Immature natural killer cell (primary cell): ENCODE results near the gene NHSL2. TPM values are rescaled to one million over a fixed set of nuclear protein-coding genes. Genes with fewer than 3 reads are reported as not detected.
"Not testable (repeated sequence)": the region's sequence is repeated elsewhere in the genome, so short reads cannot be mapped to it uniquely, and the experiment has no call there.

Experiments used
- DNase-seq, 3 donors: peaks; one replicate each; pipeline ENCODE4 v3.0.0; 2022; ENCODE audit warnings: mixed read lengths in 1 of 3
- H3K27ac Mint-ChIP-seq, 6 donors: one replicate each; pipeline ENCODE4 v1.8.0; 2020; ENCODE audit warnings: mixed read lengths in 6 of 6, mild to moderate bottlenecking in 5 of 6, inconsistent platforms in 4 of 6, moderate library complexity in 3 of 6
- H3K27me3 Mint-ChIP-seq, 3 donors: one replicate each; pipeline ENCODE4 v1.8.0; 2020 to 2021; ENCODE audit warnings: low read depth in 3 of 3, mild to moderate bottlenecking in 3 of 3, mixed read lengths in 3 of 3, moderate library complexity in 3 of 3, inconsistent platforms in 1 of 3
- H3K36me3 Mint-ChIP-seq, 3 donors: one replicate each; pipeline ENCODE4 v1.8.0; 2020; ENCODE audit warnings: mixed read lengths in 3 of 3, inconsistent platforms in 2 of 3, mild to moderate bottlenecking in 2 of 3
- H3K4me1 Mint-ChIP-seq, 2 donors: one replicate each; pipeline ENCODE4 v1.8.0; 2020; ENCODE audit warnings: inconsistent platforms in 2 of 2, mild to moderate bottlenecking in 2 of 2, mixed read lengths in 2 of 2, moderate library complexity in 1 of 2
- H3K4me3 Mint-ChIP-seq, 5 donors: one replicate each; pipeline ENCODE4 v1.8.0; 2020; ENCODE audit warnings: mild to moderate bottlenecking in 5 of 5, mixed read lengths in 5 of 5, inconsistent platforms in 3 of 5, moderate library complexity in 3 of 5
- H3K9me3 Mint-ChIP-seq, 6 donors: one replicate each; pipeline ENCODE4 v1.8.0; 2020; ENCODE audit warnings: mild to moderate bottlenecking in 6 of 6, mixed read lengths in 6 of 6, inconsistent platforms in 4 of 6, moderate library complexity in 3 of 6
- polyA plus RNA-seq, 3 donors: library from polyadenylated mRNA; unstranded; fragments of 300-500 nt; fragmentation: Illumina TruSeq; gene quantifications; one replicate each; pipeline ENCODE4 v1.2.3, GENCODE V29; 2021

Gene NHSL2
- polyA plus RNA-seq, 3 donors from 2014 or later = 10.2 to 29.0 (median 10.6) TPM

- DNase-seq = no peak
- Mint-ChIP-seq H3K9me3 (peaks cover 0 to 2% (median 0%) of the 10 kb centered on the region in 6 donors), H3K36me3 (peaks cover 0 to 12% (median 12%) of the 10 kb centered on the region in 3 donors), H3K27ac (peak overlapping the region in 4 of 6 donors; percentile 13 to 69 (median 24)), H3K4me1 (peaks cover 4 to 14% of the 10 kb centered on the region in 2 donors), H3K27me3 (peaks cover 2 to 10% (median 4%) of the 10 kb centered on the region in 3 donors), H3K4me3 (no peak overlapping the region)
Measured at GRCh38 chrX:72142094-72142793, 231.6 kb downstream of the NHSL2 start.

- H3K4me3 Mint-ChIP-seq = no peak overlapping the region
- peaks cover 4 to 14% of the 10 kb centered on the region in 2 donors for H3K4me1 Mint-ChIP-seq
- H3K9me3 Mint-ChIP-seq = peaks cover 0 to 2% (median 0%) of the 10 kb centered on the region in 6 donors
- peaks cover 2 to 14% (median 4%) of the 10 kb centered on the region in 3 donors for H3K27me3 Mint-ChIP-seq
- H3K36me3 Mint-ChIP-seq = peaks cover 0 to 12% (median 12%) of the 10 kb centered on the region in 3 donors
- DNase-seq = no peak
- peak overlapping the region in 4 of 6 donors; percentile 13 to 65 (median 39) for H3K27ac Mint-ChIP-seq
Measured at GRCh38 chrX:72142794-72143608, 232.4 kb downstream of the NHSL2 start.

GRCh38 chrX:72143609-72143907 is 232.9 kb downstream of the NHSL2 start:
- Mint-ChIP-seq H3K36me3 (peaks cover 0 to 12% (median 12%) of the 10 kb centered on the region in 3 donors), H3K27ac (peak overlapping the region in 2 of 6 donors; percentile 54 to 65), H3K4me3 (no peak overlapping the region), H3K4me1 (peaks cover 4 to 14% of the 10 kb centered on the region in 2 donors), H3K27me3 (peaks cover 3 to 16% (median 4%) of the 10 kb centered on the region in 3 donors), H3K9me3 (peaks cover 0 to 2% (median 0%) of the 10 kb centered on the region in 6 donors)
- DNase-seq = no peak

GRCh38 chrX:72145181-72145580 is 234.5 kb downstream of the NHSL2 start:
- H3K36me3 Mint-ChIP-seq = peaks cover 0 to 12% (median 6%) of the 10 kb centered on the region in 3 donors
- no peaks in the 10 kb centered on the region for H3K9me3 Mint-ChIP-seq
- H3K4me3 Mint-ChIP-seq = no peak overlapping the region
- DNase-seq = no peak
- H3K27me3 Mint-ChIP-seq = peaks cover 2 to 18% (median 4%) of the 10 kb centered on the region in 3 donors
- H3K4me1 Mint-ChIP-seq = peaks cover 4 to 14% of the 10 kb centered on the region in 2 donors
- peak overlapping the region in 2 of 6 donors; percentile 27 to 43 for H3K27ac Mint-ChIP-seq

- Mint-ChIP-seq H3K9me3 (no peaks in the 10 kb centered on the region), H3K4me1 (peaks cover 4 to 14% of the 10 kb centered on the region in 2 donors), H3K27ac (no peak overlapping the region), H3K27me3 (peaks cover 2 to 21% (median 3%) of the 10 kb centered on the region in 3 donors), H3K36me3 (peaks cover 0 to 8% (median 6%) of the 10 kb centered on the region in 3 donors), H3K4me3 (no peak overlapping the region)
- no peak for DNase-seq
Measured at GRCh38 chrX:72146527-72146926, 235.9 kb downstream of the NHSL2 start.

GRCh38 chrX:72158773-72159172 is 248.1 kb downstream of the NHSL2 start:
- H3K36me3 Mint-ChIP-seq = no peaks in the 10 kb centered on the region
- H3K4me1 Mint-ChIP-seq = no peaks in the 10 kb centered on the region
- no peak overlapping the region for H3K27ac Mint-ChIP-seq
- no peaks in the 10 kb centered on the region for H3K9me3 Mint-ChIP-seq
- no peak overlapping the region for H3K4me3 Mint-ChIP-seq
- DNase-seq = no peak
- H3K27me3 Mint-ChIP-seq = peaks cover 2 to 7% (median 5%) of the 10 kb centered on the region in 3 donors

- Mint-ChIP-seq H3K27me3 (peaks cover 2 to 7% (median 5%) of the 10 kb centered on the region in 3 donors), H3K27ac (no peak overlapping the region), H3K4me3 (no peak overlapping the region), H3K36me3 (no peaks in the 10 kb centered on the region), H3K4me1 (no peaks in the 10 kb centered on the region), H3K9me3 (no peaks in the 10 kb centered on the region)
- DNase-seq = no peak
Measured at GRCh38 chrX:72159769-72160168, 249.1 kb downstream of the NHSL2 start.

- peaks cover 0 to 6% (median 2%) of the 10 kb centered on the region in 3 donors for H3K27me3 Mint-ChIP-seq
- no peaks in the 10 kb centered on the region for H3K9me3 Mint-ChIP-seq
- no peak overlapping the region for H3K4me3 Mint-ChIP-seq
- DNase-seq = no peak
- H3K36me3 Mint-ChIP-seq = no peaks in the 10 kb centered on the region
- H3K4me1 Mint-ChIP-seq = peaks cover 5 to 9% of the 10 kb centered on the region in 2 donors
- H3K27ac Mint-ChIP-seq = no peak overlapping the region
Measured at GRCh38 chrX:72165551-72165950, 254.9 kb downstream of the NHSL2 start.

- DNase-seq = peak; percentile 54 to 75 (median 56)
Measured at GRCh38 chrX:72169008-72169728, 258.5 kb downstream of the NHSL2 start.

GRCh38 chrX:72176289-72176688 is 265.6 kb downstream of the NHSL2 start:
- not testable (repeated sequence) for H3K4me3 Mint-ChIP-seq, H3K27me3 Mint-ChIP-seq, H3K4me1 Mint-ChIP-seq, DNase-seq, H3K9me3 Mint-ChIP-seq, H3K36me3 Mint-ChIP-seq, H3K27ac Mint-ChIP-seq

More at GRCh38 chrX:72169008-72169728, 258.5 kb downstream of the NHSL2 start:
- peak overlapping the region; percentile 82 to 95 (median 90) for H3K27ac Mint-ChIP-seq
- peak overlapping the region; percentile 73 to 94 (median 78) for H3K4me3 Mint-ChIP-seq
- H3K4me1 Mint-ChIP-seq = peaks cover 5 to 9% of the 10 kb centered on the region in 2 donors
- peaks cover 0 to 6% (median 0%) of the 10 kb centered on the region in 3 donors for H3K27me3 Mint-ChIP-seq
- H3K9me3 Mint-ChIP-seq = no peaks in the 10 kb centered on the region
- H3K36me3 Mint-ChIP-seq = no peaks in the 10 kb centered on the region

- H3K4me1 Mint-ChIP-seq = peaks cover 0 to 3% of the 10 kb centered on the region in 2 donors
- H3K36me3 Mint-ChIP-seq = no peaks in the 10 kb centered on the region
- H3K27me3 Mint-ChIP-seq = peaks cover 0 to 5% (median 2%) of the 10 kb centered on the region in 3 donors
- no peak overlapping the region for H3K4me3 Mint-ChIP-seq
- H3K9me3 Mint-ChIP-seq = no peaks in the 10 kb centered on the region
- no peak overlapping the region for H3K27ac Mint-ChIP-seq
- no peak for DNase-seq
Measured at GRCh38 chrX:72176981-72177380, 266.3 kb downstream of the NHSL2 start.

- Mint-ChIP-seq H3K27ac (peak overlapping the region in 2 of 6 donors; percentile 20 to 34), H3K36me3 (no peaks in the 10 kb centered on the region), H3K27me3 (peaks cover 0 to 4% (median 2%) of the 10 kb centered on the region in 3 donors)
Measured at GRCh38 chrX:72180539-72180938, 269.9 kb downstream of the NHSL2 start.

More at GRCh38 chrX:72180539-72180938, 269.9 kb downstream of the NHSL2 start:
- H3K4me3 Mint-ChIP-seq = no peak overlapping the region
- no peak for DNase-seq
- peaks cover 6% of the 10 kb centered on the region in 2 donors for H3K4me1 Mint-ChIP-seq
- H3K9me3 Mint-ChIP-seq = no peaks in the 10 kb centered on the region
